Stimulated activated CD4-positive, alpha-beta T cell treated with anti-CD3 and anti-CD28 coated beads, Interleukin-2, amount 100 ng/mL, for 24 hours (primary cell): Measurements from ENCODE around the gene TARM1.
"Not testable (repeated sequence)": the region's sequence is repeated elsewhere in the genome, so short reads cannot be mapped to it uniquely, and the experiment has no call there.

Source experiments
- DNase-seq, 2 donors: peaks; one replicate each; pipeline ENCODE4 v3.0.0-alpha.2; 2020

The TARM1 gene

GRCh38 chr19:54099190-54099902 is 18.2 kb upstream of the TARM1 start:
- no peak for DNase-seq

GRCh38 chr19:54096617-54097106 is 15.5 kb upstream of the TARM1 start:
- no peak for DNase-seq

- DNase-seq: peak; percentile 51 to 57
Measured at GRCh38 chr19:54095859-54096616, 14.9 kb upstream of the TARM1 start.

- DNase-seq: no peak
Measured at GRCh38 chr19:54095136-54095858, 14.1 kb upstream of the TARM1 start.

- DNase-seq: no peak
Measured at GRCh38 chr19:54094426-54095000, 13.3 kb upstream of the TARM1 start.

GRCh38 chr19:54084410-54084809 is 3.2 kb upstream of the TARM1 start:
- DNase-seq: no peak

- DNase-seq: no peak
Measured at GRCh38 chr19:54077334-54077733, 3.8 kb downstream of the TARM1 start.

- no peak for DNase-seq
Measured at GRCh38 chr19:54074851-54075250, 6.3 kb downstream of the TARM1 start.

GRCh38 chr19:54073829-54074228 is 7.3 kb downstream of the TARM1 start:
- no peak for DNase-seq

- no peak for DNase-seq
Measured at GRCh38 chr19:54069470-54069869, 11.7 kb downstream of the TARM1 start.

- DNase-seq: no peak
Measured at GRCh38 chr19:54063350-54064116, 17.6 kb downstream of the TARM1 start, which contains the start of gene VSTM1. Gene VSTM1, minus strand, starts transcription at chr19:54063897. Its CDS starts 120 bp downstream, at chr19:54063777.

GRCh38 chr19:54062643-54063042 is 18.5 kb downstream of the TARM1 start:
- no peak for DNase-seq

- no peak for DNase-seq
Measured at GRCh38 chr19:54047616-54048015, 33.5 kb downstream of the TARM1 start.

- DNase-seq: no peak
Measured at GRCh38 chr19:54045771-54046170, 35.4 kb downstream of the TARM1 start.

- DNase-seq: no peak
Measured at GRCh38 chr19:54042989-54043388, 38.2 kb downstream of the TARM1 start.

GRCh38 chr19:54041969-54042606 is 39.1 kb downstream of the TARM1 start:
- no peak for DNase-seq

GRCh38 chr19:54040003-54040402 is 41.2 kb downstream of the TARM1 start:
- no peak for DNase-seq

GRCh38 chr19:54036542-54036941 is 44.6 kb downstream of the TARM1 start:
- DNase-seq: not testable (repeated sequence)

GRCh38 chr19:54035215-54036178 is 45.7 kb downstream of the TARM1 start:
- DNase-seq: no peak

GRCh38 chr19:54030895-54031586 is 50.1 kb downstream of the TARM1 start:
- DNase-seq: no peak
